ENCODE measurements around the gene SLC12A2. TPM values are rescaled to one million over a fixed set of nuclear protein-coding genes. Genes with fewer than 3 reads are reported as not detected.

SLC12A2 gene
- total RNA-seq, 2 donors from 2014 or later: 51.3 to 195 TPM

- DNase-seq (ENCODE audit: low spot score): no peak
- WGBS: 86% methylated on average over 7 of the region's 7 CpGs
- Histone ChIP-seq H3K36me3 (no peaks in the 10 kb centered on the region), H3K27ac (no peak overlapping the region), H3K4me3 (no peak overlapping the region), H3K4me1 (replicated peaks) (no peaks in the 10 kb centered on the region), H3K9me3 (no peaks in the 10 kb centered on the region), H3K27me3 (replicated peaks; ENCODE audit: insufficient read depth) (no peaks in the 10 kb centered on the region)
- no peak for TF ChIP-seq CTCF (IDR thresholded peaks at IDR 0.05)
- intact Hi-C loops (cut with DNase I): loop anchor here (10.0 kb wide), 1 partner anchor 1549 kb away; no protein-coding TSS in a partner anchor
These were observed 132.7 kb downstream of the SLC12A2 start for GRCh38 chr5:128216285-128216684.

GRCh38 chr5:128216860-128217531 lies 133.4 kb downstream of the SLC12A2 start:
- WGBS: 58% methylated on average over 15 of the region's 15 CpGs
- no peak for TF ChIP-seq POLR2AphosphoS5 (IDR thresholded peaks at IDR 0.05)
- TF ChIP-seq CTCF (IDR thresholded peaks at IDR 0.05): no peak
- no peak for TF ChIP-seq POLR2A (IDR thresholded peaks at IDR 0.05)
- no peaks in the 10 kb centered on the region for H3K4me1 ChIP-seq (replicated peaks)
- H3K9me3 ChIP-seq: no peaks in the 10 kb centered on the region
- intact Hi-C loops (cut with DNase I): loop anchor here (10.0 kb wide), 1 partner anchor 1548 kb away; no protein-coding TSS in a partner anchor
- no peak for DNase-seq (ENCODE audit: low spot score)
- H3K27me3 ChIP-seq (replicated peaks; ENCODE audit: insufficient read depth): no peaks in the 10 kb centered on the region
- H3K4me3 ChIP-seq: no peak overlapping the region
- no peak overlapping the region for H3K27ac ChIP-seq
- no peaks in the 10 kb centered on the region for H3K36me3 ChIP-seq

GRCh38 chr5:128220841-128221240 lies 137.3 kb downstream of the SLC12A2 start:
- TF ChIP-seq CTCF (IDR thresholded peaks at IDR 0.05) (no peak), POLR2AphosphoS5 (IDR thresholded peaks at IDR 0.05) (no peak), POLR2A (IDR thresholded peaks at IDR 0.05) (no peak)
- Histone ChIP-seq H3K9me3 (no peaks in the 10 kb centered on the region), H3K4me1 (replicated peaks) (no peaks in the 10 kb centered on the region), H3K4me3 (no peak overlapping the region), H3K27me3 (replicated peaks; ENCODE audit: insufficient read depth) (no peaks in the 10 kb centered on the region), H3K36me3 (no peaks in the 10 kb centered on the region), H3K27ac (no peak overlapping the region)
- intact Hi-C loops (cut with DNase I): no loop called here
- 95% methylated on average over 2 of the region's 2 CpGs for WGBS
- no peak for DNase-seq (ENCODE audit: low spot score)

- no peaks in the 10 kb centered on the region for H3K36me3 ChIP-seq
- H3K4me3 ChIP-seq: no peak overlapping the region
- H3K4me1 ChIP-seq (replicated peaks): no peaks in the 10 kb centered on the region
- H3K27me3 ChIP-seq (replicated peaks; ENCODE audit: insufficient read depth): no peaks in the 10 kb centered on the region
- TF ChIP-seq CTCF (IDR thresholded peaks at IDR 0.05): no peak
- TF ChIP-seq POLR2AphosphoS5 (IDR thresholded peaks at IDR 0.05): no peak
- TF ChIP-seq POLR2A (IDR thresholded peaks at IDR 0.05): no peak
- no peak overlapping the region for H3K27ac ChIP-seq
- intact Hi-C loops (cut with DNase I): no loop called here
- 51% methylated on average over 1 of the region's 1 CpG for WGBS
- DNase-seq (ENCODE audit: low spot score): no peak
- no peaks in the 10 kb centered on the region for H3K9me3 ChIP-seq
These were observed 140.8 kb downstream of the SLC12A2 start for GRCh38 chr5:128224336-128224735.

Measured in prostate gland (tissue), 2 donors.